Keratinocyte (primary cell): Measurements from ENCODE around the gene SEC61B. TPM values are rescaled to one million over a fixed set of nuclear protein-coding genes. Genes with fewer than 3 reads are reported as not detected.

ENCODE experiments used
- DNase-seq: peaks from one replicate; pipeline ENCODE4 v3.0.0-alpha.2; 2011; ENCODE audit warnings: low read depth, missing footprints, low spot score
- FAIRE-seq: peaks from 2 replicates; lab custom pipeline; 2011; peaks lifted over from hg19 to GRCh38; lab: Jason Lieb, UNC
- H2AFZ ChIP-seq: 2 replicates; pipeline ENCODE4 v1.6.0; 2012; ENCODE audit warnings: low read length, control low read depth, inconsistent platforms; ENCODE audit not compliant: control insufficient read depth
- H3K27ac ChIP-seq: 2 replicates; pipeline ENCODE4 v1.5.1; 2011; ENCODE audit warnings: low read length; ENCODE audit not compliant: control insufficient read depth, insufficient read depth
- H3K27me3 ChIP-seq: 3 replicates; pipeline ENCODE4 v1.6.0; 2011; ENCODE audit warnings: low read length; ENCODE audit not compliant: control insufficient read depth, insufficient read depth; ENCODE audit errors: extremely low read depth
- H3K36me3 ChIP-seq, 2 experiments: 2 replicates in 1 of 2; 3 replicates in 1 of 2; pipeline ENCODE4 v1.5.1; 2011; ENCODE audit warnings: low read length in 2 of 2, mild to moderate bottlenecking in 1 of 2; ENCODE audit not compliant: control insufficient read depth in 2 of 2, insufficient read depth in 2 of 2; ENCODE audit errors: extremely low read depth in 1 of 2
- H3K4me1 ChIP-seq: 3 replicates; pipeline ENCODE4 v1.5.1; 2011; ENCODE audit warnings: low read length; ENCODE audit not compliant: control insufficient read depth, insufficient read depth; ENCODE audit errors: extremely low read depth
- H3K4me2 ChIP-seq: 3 replicates; pipeline ENCODE4 v1.6.0; 2011; ENCODE audit warnings: low read depth, low read length; ENCODE audit not compliant: control insufficient read depth, insufficient read depth; ENCODE audit errors: extremely low read depth
- H3K4me3 ChIP-seq, 3 experiments: fragments of 200-600 bp in 1 of 3; sonication (generic) in 1 of 3; 2 replicates in 2 of 3; 3 replicates in 1 of 3; pipeline ENCODE4 v1.5.1; 2011 to 2016; ENCODE audit warnings: low read length in 3 of 3, mild to moderate bottlenecking in 3 of 3, control low read depth in 2 of 3, inconsistent platforms in 1 of 3, low read depth in 1 of 3, mixed read lengths in 1 of 3, mixed run types in 1 of 3, moderate library complexity in 1 of 3; ENCODE audit not compliant: control insufficient read depth in 2 of 3, insufficient read depth in 2 of 3; ENCODE audit errors: extremely low read depth in 1 of 3
- H3K79me2 ChIP-seq: 2 replicates; pipeline ENCODE4 v1.6.0; 2012; ENCODE audit warnings: low read length; ENCODE audit not compliant: control insufficient read depth, insufficient read depth
- H3K9ac ChIP-seq: 3 replicates; pipeline ENCODE4 v1.6.0; 2011; ENCODE audit warnings: low read length; ENCODE audit not compliant: control insufficient read depth, insufficient read depth; ENCODE audit errors: extremely low read depth
- H3K9me1 ChIP-seq: 3 replicates; pipeline ENCODE4 v1.6.0; 2011; ENCODE audit warnings: low read length; ENCODE audit not compliant: control insufficient read depth, insufficient read depth; ENCODE audit errors: extremely low read depth
- H3K9me3 ChIP-seq: 2 replicates; pipeline ENCODE4 v1.5.1; 2012; ENCODE audit warnings: low read depth, low read length; ENCODE audit not compliant: control insufficient read depth
- H4K20me1 ChIP-seq: 3 replicates; pipeline ENCODE4 v1.6.0; 2011; ENCODE audit warnings: low read length; ENCODE audit not compliant: control insufficient read depth, insufficient read depth; ENCODE audit errors: extremely low read depth
- CTCF ChIP-seq, 3 experiments: IDR thresholded peaks in 1 of 3; conservative IDR thresholded peaks in 1 of 3; optimal IDR thresholded peaks in 1 of 3; 2 replicates in 2 of 3; 3 replicates in 1 of 3; pipeline versions ENCODE3 to v1.5.1; 2011; ENCODE audit warnings: low read length in 3 of 3, mild to moderate bottlenecking in 3 of 3, moderate library complexity in 2 of 3, control low read depth in 1 of 3, inconsistent platforms in 1 of 3; ENCODE audit not compliant: insufficient read depth in 2 of 3; ENCODE audit errors: extremely low read depth in 1 of 3
- EZH2 ChIP-seq: IDR thresholded peaks from one replicate; pipeline ENCODE4 v1.6.1; 2012; ENCODE audit warnings: inconsistent platforms, mild to moderate bottlenecking, low read length, moderate library complexity
- dilution Hi-C: fragments of 300-500 bp; cut with MboI; formaldehyde crosslinking; loops from one replicate; pipeline ENCODE4 v1.7.0; 2020; ENCODE audit warnings: low sequenced_read_pairs; ENCODE audit not compliant: extremely low pct_ligation_motif_present
- polyA plus RNA-seq, 5 experiments: library from polyadenylated mRNA; depleted of rRNA in 3 of 5; stranded (reverse) in 3 of 5; stranded (forward) in 1 of 5; unstranded in 1 of 5; fragments of >200 nt; gene quantifications; 1 replicate in 1 of 5; 2 replicates in 3 of 5; 3 replicates in 1 of 5; pipeline versions ENCODE4 v1.2.1 to v1.2.3, GENCODE V29; 2011 to 2012; ENCODE audit warnings: missing spikeins in 2 of 5, low read depth in 1 of 5, low replicate concordance in 1 of 5

Gene SEC61B
- polyA plus RNA-seq, 1 donor (not counting 4 experiments of a cell fraction or from before 2014, with no cell fraction given): 207 TPM

GRCh38 chr9:99221266-99221620, 839 bp upstream of the SEC61B start:
- Histone ChIP-seq H3K4me3 (peak overlapping the region; percentile 90 to 98 (median 97)), H2AFZ (peak overlapping the region; percentile 93), H3K36me3 (peaks cover 4 to 29% of the 10 kb centered on the region in 2 experiments), H3K4me1 (peaks cover 23% of the 10 kb centered on the region), H3K9me3 (no peaks in the 10 kb centered on the region), H3K27ac (peak overlapping the region; percentile 100), H3K9me1 (no peaks in the 10 kb centered on the region), H4K20me1 (peaks cover 7% of the 10 kb centered on the region), H3K27me3 (no peaks in the 10 kb centered on the region), H3K9ac (peak overlapping the region; percentile 100), H3K4me2 (peak overlapping the region; percentile 88), H3K79me2 (peaks cover 94% of the 10 kb centered on the region)
- dilution Hi-C loops: no loop called here
- TF ChIP-seq CTCF (optimal IDR thresholded peaks at IDR 0.05 in 1 of 3, IDR thresholded peaks at IDR 0.05 in 1 of 3, conservative IDR thresholded peaks at IDR 0.05 in 1 of 3; ENCODE audit: extremely low read depth in 1 of 3, insufficient read depth in 2 of 3, low read length in 3 of 3) (no peak), EZH2 (no peak)
- FAIRE-seq: no peak
- no peak for DNase-seq

- Histone ChIP-seq H3K79me2 (peaks cover 90% of the 10 kb centered on the region), H3K9ac (peak overlapping the region; percentile 100), H2AFZ (peak overlapping the region; percentile 93), H3K4me3 (peak overlapping the region; percentile 90 to 98 (median 97)), H3K27ac (peak overlapping the region; percentile 100), H3K9me3 (no peaks in the 10 kb centered on the region), H3K4me1 (peaks cover 23% of the 10 kb centered on the region), H4K20me1 (peaks cover 3% of the 10 kb centered on the region), H3K27me3 (no peaks in the 10 kb centered on the region), H3K9me1 (no peaks in the 10 kb centered on the region), H3K4me2 (peak overlapping the region; percentile 94), H3K36me3 (peaks cover 7 to 29% of the 10 kb centered on the region in 2 experiments)
- no peak for DNase-seq
- TF ChIP-seq EZH2: no peak
- TF ChIP-seq CTCF (optimal IDR thresholded peaks at IDR 0.05 in 1 of 3, IDR thresholded peaks at IDR 0.05 in 1 of 3, conservative IDR thresholded peaks at IDR 0.05 in 1 of 3; ENCODE audit: extremely low read depth in 1 of 3, insufficient read depth in 2 of 3, low read length in 3 of 3): peak in 1 of 3 experiments; percentile 3
- dilution Hi-C loops: no loop called here
- FAIRE-seq: no peak
Measured at GRCh38 chr9:99222416-99223270, 561 bp downstream of the SEC61B start.
